GM19328 (cell line): Measurements from ENCODE around the gene ENGASE.
"Not testable (repeated sequence)": the region's sequence is repeated elsewhere in the genome, so short reads cannot be mapped to it uniquely, and the experiment has no call there.

Experiments
- ATAC-seq: cut with Tn5 transposase; IDR thresholded peaks from one replicate; pipeline ENCODE4 v1.9.1; 2021; ENCODE audit warnings: mild to moderate bottlenecking, moderate library complexity; ENCODE audit not compliant: unreplicated experiment

ENGASE gene, protein sequence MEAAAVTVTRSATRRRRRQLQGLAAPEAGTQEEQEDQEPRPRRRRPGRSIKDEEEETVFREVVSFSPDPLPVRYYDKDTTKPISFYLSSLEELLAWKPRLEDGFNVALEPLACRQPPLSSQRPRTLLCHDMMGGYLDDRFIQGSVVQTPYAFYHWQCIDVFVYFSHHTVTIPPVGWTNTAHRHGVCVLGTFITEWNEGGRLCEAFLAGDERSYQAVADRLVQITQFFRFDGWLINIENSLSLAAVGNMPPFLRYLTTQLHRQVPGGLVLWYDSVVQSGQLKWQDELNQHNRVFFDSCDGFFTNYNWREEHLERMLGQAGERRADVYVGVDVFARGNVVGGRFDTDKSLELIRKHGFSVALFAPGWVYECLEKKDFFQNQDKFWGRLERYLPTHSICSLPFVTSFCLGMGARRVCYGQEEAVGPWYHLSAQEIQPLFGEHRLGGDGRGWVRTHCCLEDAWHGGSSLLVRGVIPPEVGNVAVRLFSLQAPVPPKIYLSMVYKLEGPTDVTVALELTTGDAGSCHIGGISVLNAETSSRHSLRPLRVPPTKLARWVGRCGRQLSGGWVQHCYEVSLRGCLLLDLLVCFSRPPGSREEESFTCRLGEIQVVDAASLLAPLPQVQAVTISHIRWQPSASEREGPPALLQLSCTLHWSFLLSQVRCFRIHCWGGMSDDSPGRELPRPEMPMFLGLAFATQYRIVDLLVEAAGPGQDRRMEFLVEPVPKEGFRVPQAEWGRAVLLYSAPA

GRCh38 chr17:79074649-79075445, at the start of gene ENGASE:
ENGASE (plus strand) TSS chr17:79074824; CDS start chr17:79074945, 121 bp downstream.
- peak; percentile 94 for ATAC-seq

GRCh38 chr17:79024901-79025737, 49.5 kb upstream of the ENGASE start:
- ATAC-seq, result no peak

- no peak for ATAC-seq
Measured at GRCh38 chr17:79026376-79027273, 48.0 kb upstream of the ENGASE start.

GRCh38 chr17:79027274-79027924, 47.2 kb upstream of the ENGASE start:
- no peak for ATAC-seq

DNA sequence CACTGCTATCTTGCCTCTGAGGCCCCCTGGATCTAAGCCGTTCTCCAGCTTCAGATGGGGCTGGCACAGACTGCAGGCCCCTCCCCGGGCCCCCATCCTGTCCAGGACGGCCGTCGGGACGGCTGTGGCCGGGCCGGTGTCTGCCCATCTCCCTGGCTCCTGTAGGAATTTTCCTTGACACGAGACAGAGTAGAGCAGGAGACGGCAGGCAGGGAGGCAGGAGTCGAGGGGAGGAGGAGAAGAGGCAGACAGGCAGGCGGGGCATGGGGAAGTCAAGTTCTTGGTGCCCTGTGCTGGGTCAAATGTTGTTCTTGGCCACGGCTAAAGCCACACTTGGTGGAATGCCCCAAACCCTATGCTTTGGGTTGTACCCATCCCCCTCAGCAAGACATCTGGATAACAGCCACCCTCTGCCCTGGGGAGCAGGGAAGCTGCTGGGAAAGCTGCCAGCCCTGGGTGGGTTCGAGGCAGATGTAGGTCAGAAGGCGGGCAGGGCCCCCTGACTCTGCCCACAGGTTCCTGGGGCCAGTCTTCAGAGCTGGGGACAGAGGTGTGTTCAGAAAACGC, 46.6 kb upstream of the ENGASE start:
- no peak for ATAC-seq

- ATAC-seq, result no peak
Measured at GRCh38 chr17:79028496-79029326, 45.9 kb upstream of the ENGASE start.

DNA sequence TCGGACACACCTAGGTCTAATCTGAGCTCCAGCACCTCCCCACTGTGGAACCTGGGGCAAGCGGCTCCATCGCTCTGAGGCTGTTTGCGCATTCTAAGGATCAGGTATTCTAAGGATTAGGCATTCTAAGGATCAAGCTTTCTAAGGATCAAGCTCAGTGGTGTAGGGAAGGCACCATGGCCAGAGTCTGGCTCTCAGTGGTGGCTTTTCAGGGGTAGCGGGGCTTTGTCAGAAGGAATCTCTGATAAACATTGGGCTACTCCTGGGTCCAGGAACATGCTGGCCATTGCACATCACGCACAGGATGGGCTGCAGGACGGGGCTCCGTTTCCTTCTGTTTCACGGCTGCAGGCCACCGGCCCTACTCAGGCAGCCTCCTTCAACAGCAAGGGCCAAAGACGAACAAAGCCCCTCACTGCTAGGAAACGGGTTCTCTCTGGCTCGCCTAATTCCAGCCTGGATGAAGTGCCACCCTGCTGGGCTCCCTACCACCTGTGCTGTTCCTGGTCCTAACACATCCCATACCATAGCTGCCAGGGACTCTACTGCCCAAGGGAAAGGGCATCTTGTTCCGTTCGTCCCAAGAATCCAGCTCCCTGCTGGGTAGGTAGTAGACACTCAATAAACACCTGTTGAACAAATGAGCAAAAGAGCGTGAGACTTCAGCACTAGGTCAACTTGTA, 45.2 kb upstream of the ENGASE start:
- no peak for ATAC-seq

DNA sequence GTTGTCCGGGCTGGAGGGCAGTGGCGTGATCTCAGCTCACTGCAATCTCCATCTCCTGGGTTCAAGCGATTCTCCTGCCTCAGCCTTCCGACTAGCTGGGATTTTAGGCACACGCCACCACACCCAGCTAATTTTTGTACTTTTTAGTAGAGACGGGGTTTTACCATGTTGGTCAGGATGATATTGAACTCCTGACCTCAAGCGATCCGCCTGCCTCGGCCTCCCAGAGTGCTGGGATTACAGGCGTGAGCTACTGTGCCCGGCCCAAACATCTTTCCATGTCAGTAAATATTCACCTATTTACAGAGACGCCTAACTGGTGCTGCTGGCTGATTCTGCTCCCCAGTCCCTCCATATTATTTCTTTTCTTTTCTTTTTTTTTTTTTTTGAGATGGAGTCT, 44.0 kb upstream of the ENGASE start:
- ATAC-seq, result not testable (repeated sequence)

- no peak for ATAC-seq
Measured at GRCh38 chr17:79031996-79032875, 42.4 kb upstream of the ENGASE start.

DNA sequence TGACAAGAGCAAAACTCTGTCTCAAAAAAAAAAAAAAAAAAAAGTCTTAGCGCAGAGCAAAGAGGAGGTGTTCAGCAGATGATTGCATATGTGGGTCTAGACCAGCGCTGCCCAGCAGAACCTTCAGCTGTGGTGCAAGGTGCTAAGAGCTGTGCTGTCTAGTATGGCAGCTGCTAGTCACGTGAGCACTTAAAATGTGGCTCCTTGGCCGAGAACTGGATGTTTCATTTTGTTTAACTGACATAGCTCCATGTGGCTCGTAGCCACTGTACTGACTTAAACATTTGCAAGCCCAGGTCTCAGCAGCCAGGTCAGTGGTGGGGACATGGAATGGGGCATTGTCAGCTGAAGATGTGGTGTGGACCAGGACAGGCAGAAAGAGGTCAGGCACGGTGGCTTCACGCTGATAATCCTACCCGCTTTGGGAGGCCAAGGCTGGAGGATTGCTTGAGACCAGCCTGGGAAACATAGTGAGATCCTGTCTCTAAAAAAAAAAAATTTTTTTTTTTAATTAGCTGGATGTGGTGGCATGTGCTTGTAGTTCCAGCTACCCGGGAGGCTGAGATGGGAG, 41.5 kb upstream of the ENGASE start:
- no peak for ATAC-seq

DNA sequence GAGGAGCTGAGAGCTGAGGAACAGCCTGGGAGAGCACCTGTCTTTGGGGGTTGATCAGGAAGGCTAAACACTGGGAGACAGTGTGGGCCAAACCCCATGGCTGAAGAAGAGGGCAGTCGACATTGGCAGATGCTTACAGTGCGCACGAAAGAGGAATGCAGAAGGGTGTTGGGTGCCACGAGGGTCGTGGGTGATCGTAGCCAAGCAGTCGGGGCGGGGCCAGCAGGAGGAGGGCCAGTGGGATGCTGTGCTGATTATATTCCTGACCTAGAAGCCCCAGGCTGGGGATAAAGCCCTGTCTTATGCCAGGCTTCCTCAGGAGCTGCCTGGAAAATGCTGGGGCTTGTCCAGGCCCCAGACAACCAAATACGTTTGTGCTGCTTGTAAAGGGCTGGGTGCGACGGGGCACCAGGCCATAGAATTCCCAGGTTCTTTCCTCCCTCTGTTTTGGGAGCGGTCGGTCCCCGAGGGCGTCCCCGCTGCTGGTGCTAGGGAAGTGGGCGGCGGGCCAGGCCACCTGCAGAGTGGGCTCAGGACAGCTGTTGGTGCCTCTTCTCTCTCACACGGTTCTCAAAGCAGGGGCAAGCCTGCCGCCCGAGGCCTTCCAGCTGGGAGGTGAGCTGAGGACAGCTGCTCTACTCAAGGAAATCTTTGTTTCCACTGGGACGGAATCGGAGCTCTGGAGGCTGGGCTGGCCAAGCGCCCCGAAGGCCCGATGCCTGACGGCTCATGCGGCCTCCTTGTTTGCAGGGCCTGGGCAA, 40.7 kb upstream of the ENGASE start:
- ATAC-seq, result no peak

DNA sequence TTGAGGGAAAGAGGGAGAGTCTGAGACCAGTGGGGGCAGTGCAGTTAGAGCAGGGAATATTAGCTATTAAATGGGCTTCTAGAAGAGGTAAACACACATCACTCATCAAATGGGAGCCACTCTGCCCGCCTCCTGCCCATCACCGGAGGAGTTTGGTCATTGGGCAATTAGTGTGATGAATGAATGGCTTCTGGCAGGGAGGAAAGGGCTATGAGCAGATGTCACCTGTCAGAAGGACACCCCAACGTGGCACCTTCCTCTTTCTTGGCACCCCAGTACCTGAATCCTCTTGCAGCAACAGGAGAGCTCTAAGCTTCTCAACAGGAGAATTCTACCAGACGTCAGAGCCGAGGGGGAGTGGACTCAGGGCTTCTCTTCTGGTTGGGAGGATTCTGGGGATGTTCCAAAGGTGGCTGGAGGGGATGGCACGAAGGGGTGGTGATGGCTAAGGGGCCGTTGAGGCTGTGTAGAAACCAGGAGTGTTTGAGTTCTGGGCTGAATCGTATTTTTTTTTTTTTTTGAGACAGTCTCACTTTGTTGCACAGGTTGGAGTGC, 39.6 kb upstream of the ENGASE start:
- no peak for ATAC-seq

DNA sequence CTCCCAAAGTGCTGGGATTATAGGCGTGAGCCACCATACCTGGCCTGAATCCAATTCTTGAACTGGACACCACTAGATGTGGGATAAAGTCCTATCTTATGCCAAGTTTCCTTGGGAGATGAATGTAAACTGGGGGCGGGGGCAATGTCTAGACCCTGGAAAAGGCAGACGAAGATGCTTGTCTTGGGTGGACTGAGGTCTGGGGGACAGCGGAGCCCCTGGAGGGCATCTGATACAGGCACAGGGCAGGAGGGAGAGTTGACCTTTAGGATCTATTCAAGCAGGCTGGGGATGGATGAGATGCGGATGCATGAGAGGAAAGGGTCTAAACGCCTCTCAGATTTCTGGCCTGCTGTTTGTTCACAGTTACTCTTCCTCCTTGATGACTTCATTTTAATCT, 38.9 kb upstream of the ENGASE start:
- no peak for ATAC-seq

DNA sequence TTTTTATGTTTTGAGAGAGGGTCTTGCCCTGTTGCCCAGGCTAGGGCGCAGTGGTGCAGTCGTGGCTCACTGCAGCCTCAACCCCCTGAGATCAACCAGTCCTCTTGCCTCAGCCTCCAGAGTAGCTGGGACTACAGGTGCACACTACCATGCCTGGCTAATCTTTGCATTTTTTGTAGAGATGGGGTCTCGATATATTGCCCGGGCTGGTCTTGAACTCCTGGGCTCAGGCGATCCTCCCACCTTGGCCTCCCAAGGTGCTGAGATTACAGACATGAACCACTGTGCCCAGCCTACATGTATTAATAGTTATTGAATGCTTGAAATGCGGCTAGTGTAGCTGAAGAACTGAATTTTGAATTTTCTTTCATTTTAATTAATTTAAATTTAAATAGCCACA, 38.4 kb upstream of the ENGASE start:
- no peak for ATAC-seq

- ATAC-seq, result no peak
Measured at GRCh38 chr17:79036596-79036995, 38.0 kb upstream of the ENGASE start.
